Fibroblast of upper back skin (primary cell): Measurements from ENCODE around the gene CORIN.

Source experiments
- DNase-seq: peaks from one replicate; pipeline ENCODE4 v3.0.0-alpha.2; 2013

CORIN gene

GRCh38 chr4:47837908-47838294 lies at the start of gene CORIN:
TSS of gene CORIN (minus strand) at chr4:47838067. CDS start at chr4:47837949, 118 bp downstream.
- DNase-seq: no peak

DNA sequence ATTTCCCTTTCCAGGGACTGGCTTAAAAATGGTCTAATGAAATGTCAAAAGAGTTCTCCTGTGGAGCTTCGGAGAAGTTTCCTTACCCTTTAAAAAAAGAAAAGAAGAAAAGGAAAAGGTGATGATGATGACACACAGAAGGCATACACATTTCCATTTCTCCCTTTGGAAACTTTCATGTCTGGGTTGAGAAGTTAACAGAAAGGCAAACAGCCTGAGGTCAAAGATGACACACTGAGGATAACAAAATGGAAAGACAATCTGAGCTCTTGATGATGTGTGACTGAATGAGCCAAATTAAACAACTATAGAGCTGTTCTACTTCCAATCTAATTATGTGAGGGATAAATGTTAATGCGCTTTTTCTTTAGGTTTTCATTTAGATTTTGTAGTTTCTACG lies 44.4 kb upstream of the CORIN start:
- DNase-seq: no peak

- no peak for DNase-seq
These were observed 41.6 kb upstream of the CORIN start for GRCh38 chr4:47879458-47879857.

DNA sequence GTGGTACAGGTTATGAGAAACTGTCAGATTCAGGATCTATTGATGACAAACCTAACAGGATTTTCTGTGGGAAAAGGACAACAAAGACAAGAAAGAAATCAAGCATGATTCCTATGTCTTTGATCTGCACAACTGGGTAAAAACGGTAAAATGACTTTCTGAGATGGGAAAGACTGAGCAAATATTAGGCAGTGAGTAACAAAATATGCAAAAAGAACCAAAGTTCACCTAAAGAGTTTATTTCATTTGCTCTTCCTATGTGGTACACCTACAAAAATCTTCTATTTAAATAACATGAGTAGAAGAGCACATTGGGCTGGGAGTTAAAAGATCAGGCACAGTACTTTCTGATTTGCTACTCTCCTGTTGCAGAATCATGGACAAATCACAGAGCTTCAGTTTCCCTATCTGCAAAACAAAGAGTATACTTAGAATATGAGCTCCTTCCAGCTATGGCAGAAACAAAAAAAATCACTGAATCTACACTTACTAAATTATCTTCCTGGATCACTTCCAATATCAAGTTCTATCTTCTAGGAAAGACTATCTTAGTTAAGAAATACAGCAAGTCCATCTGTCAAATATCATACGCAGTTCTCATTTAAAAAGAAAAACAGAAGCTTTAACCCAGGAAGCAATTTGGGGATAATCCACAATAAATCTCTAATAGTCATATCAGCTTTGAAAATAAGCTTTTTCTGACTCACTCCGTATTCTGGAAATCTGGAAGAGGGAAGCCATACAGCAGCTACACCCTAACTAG lies 39.1 kb upstream of the CORIN start:
- DNase-seq: no peak

DNA sequence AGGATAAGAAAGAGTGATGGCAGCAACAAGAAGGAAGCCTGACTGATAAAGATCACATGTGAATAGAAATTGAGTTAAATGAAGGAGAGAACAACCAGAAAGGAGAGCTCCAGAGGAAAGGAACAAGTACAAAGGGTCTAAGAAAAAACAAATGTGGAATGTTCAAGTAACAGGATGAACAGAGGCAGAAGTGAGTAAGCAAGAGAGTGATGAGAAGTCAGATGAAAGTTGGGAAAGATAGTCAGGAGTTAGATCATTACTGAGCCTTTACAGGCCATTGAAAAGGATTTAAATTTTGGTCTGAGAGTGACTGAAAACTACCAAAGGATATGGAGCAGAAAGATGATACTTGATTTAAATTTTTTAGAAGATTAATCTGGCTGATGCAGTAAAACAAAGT lies 38.4 kb upstream of the CORIN start:
- DNase-seq: no peak

GRCh38 chr4:47873877-47874541 lies 36.1 kb upstream of the CORIN start:
- DNase-seq: no peak

- DNase-seq: no peak
These were observed 25.6 kb upstream of the CORIN start for GRCh38 chr4:47863486-47863885.

DNA sequence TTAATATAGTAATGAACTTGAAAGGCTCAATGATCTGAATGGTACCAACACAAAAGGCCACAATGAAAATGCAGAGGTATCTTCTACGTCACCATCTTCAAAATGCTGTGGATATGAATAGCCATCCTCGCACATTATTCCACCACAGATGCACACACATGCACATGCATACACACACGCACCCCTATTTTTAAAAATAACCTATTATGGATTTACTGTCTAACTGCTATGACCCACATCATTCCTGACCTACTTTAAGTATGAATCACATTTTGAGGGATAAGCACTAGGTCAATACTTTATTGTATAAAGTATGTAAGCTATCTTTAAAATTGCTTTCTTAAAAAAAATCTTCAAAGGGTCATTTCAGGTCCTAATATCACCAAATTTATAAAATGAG lies 24.4 kb upstream of the CORIN start:
- peak; percentile 88 for DNase-seq

- no peak for DNase-seq
These were observed 22.4 kb upstream of the CORIN start for GRCh38 chr4:47860305-47860704.

GRCh38 chr4:47858006-47858405 lies 20.1 kb upstream of the CORIN start:
- DNase-seq: no peak

DNA sequence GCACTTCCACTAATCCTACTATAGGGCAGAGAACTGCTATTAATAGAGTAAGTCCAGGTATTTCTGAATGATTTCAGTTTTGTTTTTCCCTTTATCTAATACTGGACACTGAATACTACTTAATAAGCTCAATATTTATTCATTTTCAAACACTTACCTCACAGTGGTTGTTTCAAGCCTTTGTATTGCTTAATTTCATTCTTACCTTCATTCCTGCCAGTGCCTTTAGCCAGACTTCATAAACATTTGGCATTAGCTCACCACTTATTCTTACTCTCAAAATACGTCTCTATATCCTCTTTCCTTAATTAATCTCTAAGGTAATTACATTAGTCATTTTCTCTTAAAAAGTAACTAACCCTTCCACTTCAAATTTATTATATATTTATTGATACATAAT lies 18.8 kb upstream of the CORIN start:
- DNase-seq: no peak

GRCh38 chr4:47855350-47855749 lies 17.5 kb upstream of the CORIN start:
- peak; percentile 98 for DNase-seq

- peak; percentile 73 for DNase-seq
These were observed 14.3 kb upstream of the CORIN start for GRCh38 chr4:47852136-47852535.

- no peak for DNase-seq
These were observed 11.6 kb upstream of the CORIN start for GRCh38 chr4:47849466-47849865.

DNA sequence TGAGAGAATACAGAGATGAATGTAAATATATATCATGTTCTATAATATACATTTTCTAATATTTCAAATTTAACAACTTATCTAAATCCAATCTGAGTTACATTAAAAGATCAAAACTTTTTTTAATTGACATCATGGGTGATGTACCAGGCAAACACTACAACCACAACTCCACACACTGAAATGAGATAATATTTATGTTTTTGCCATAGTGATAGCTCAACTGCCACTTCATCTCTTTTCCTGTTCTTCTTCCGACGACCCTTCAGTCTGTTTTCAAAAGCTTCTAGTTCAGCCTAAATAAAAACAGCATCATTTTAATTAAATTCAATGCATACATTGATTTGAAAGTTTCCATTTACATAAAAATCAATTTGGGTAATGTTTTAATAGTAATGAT lies 10.2 kb upstream of the CORIN start:
- no peak for DNase-seq

- DNase-seq: no peak
These were observed 5.1 kb upstream of the CORIN start for GRCh38 chr4:47842985-47843384.

GRCh38 chr4:47840291-47840690 lies 2.4 kb upstream of the CORIN start:
- no peak for DNase-seq

- peak; percentile 47 for DNase-seq
These were observed 1.4 kb upstream of the CORIN start for GRCh38 chr4:47839259-47839658.

GRCh38 chr4:47838445-47838844 lies 578 bp upstream of the CORIN start:
- DNase-seq: no peak

- no peak for DNase-seq
These were observed 566 bp downstream of the CORIN start for GRCh38 chr4:47837094-47837907.

- peak; percentile 85 for DNase-seq
These were observed 1.2 kb downstream of the CORIN start for GRCh38 chr4:47836641-47837093.

GRCh38 chr4:47835494-47835893 lies 2.4 kb downstream of the CORIN start:
- DNase-seq: peak; percentile 74

DNA sequence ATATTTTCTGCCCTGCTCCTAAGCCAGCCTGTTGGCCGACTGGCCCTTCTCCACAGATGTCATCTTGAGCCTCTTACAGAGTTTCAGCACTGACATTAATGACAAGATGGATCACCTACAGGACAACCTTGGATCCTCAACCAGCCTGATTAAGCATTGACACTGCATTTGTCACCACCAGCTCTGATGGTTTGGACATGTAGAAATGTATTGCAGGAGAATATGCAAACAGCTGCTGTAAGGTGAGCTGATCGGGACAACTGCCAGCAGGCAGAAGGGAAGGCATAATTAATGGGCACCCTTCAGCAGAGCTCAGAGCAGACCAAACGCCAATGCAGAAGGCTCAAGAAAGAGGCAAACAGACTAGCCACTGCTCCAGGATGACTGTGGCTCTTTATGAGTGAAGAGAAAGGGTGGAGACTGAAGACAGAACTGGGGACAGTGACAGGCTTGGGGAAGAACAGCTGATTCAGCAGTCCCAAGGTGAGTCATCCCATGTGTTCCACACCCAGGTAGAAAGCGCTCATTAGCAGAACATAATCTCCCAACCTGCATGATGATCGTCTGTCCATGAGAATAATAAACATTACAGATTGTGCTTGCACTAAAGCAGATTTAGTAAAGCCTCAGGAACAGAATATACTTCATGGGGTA lies 6.7 kb downstream of the CORIN start:
- no peak for DNase-seq
